OCI-LY7 (cell line): ENCODE measurements around the gene RSU1. TPM values are rescaled to one million over a fixed set of nuclear protein-coding genes. Genes with fewer than 3 reads are reported as not detected.

Experiments used
- BruUV-seq: library from RNA; stranded (reverse); fragments of 400-500 nt; replicated peaks from 2 replicates; lab custom pipeline; 2021; lab: Mats Ljungman, UMichigan
- CTCF ChIA-PET: fragments of 300-600 bp; sonication (Branson Sonifier 250); formaldehyde crosslinking; loops from one replicate; lab custom pipeline; 2022; ENCODE audit warnings: antibody characterized with exemption; ENCODE audit not compliant: unreplicated experiment; lab: Charles Lee
- POLR2A ChIA-PET: fragments of 300-600 bp; sonication (Branson Sonifier 250); formaldehyde crosslinking; loops from one replicate; lab custom pipeline; 2022; ENCODE audit warnings: antibody characterized with exemption; lab: Charles Lee
- DNase-seq: peaks from one replicate; pipeline ENCODE4 v3.0.0-alpha.2; 2015; ENCODE audit warnings: low spot score
- H2AFZ ChIP-seq: fragments of 200-600 bp; sonication (generic), shearing (Covaris generic); 2 replicates; pipeline ENCODE4 v1.6.1; 2014; ENCODE audit warnings: mild to moderate bottlenecking, antibody characterized with exemption, low read length, moderate library complexity
- H3K27ac ChIP-seq: fragments of 200-600 bp; sonication (generic); 2 replicates; pipeline ENCODE4 v1.5.1; 2014; ENCODE audit warnings: mixed run types, low read depth, mild to moderate bottlenecking, moderate library complexity, low read length, inconsistent platforms; ENCODE audit not compliant: poor library complexity, severe bottlenecking
- H3K36me3 ChIP-seq: fragments of 200-600 bp; sonication (generic); 2 replicates; pipeline ENCODE4 v1.6.1; 2014; ENCODE audit warnings: mild to moderate bottlenecking, antibody characterized with exemption, low read length, moderate library complexity, mixed read lengths; ENCODE audit not compliant: insufficient read depth
- H3K4me1 ChIP-seq: fragments of 200-600 bp; sonication (generic); 2 replicates; pipeline ENCODE4 v1.5.1; 2014; ENCODE audit warnings: mild to moderate bottlenecking, low read length; ENCODE audit not compliant: insufficient read depth, poor library complexity, severe bottlenecking
- H3K4me2 ChIP-seq: fragments of 200-600 bp; sonication (generic); 2 replicates; pipeline ENCODE4 v1.6.1; 2014; ENCODE audit warnings: mild to moderate bottlenecking, low read length
- H3K4me3 ChIP-seq: fragments of 200-600 bp; sonication (generic); 2 replicates; pipeline ENCODE4 v1.5.1; 2014; ENCODE audit warnings: mild to moderate bottlenecking, low read depth, low read length; ENCODE audit not compliant: poor library complexity, severe bottlenecking
- H3K79me2 ChIP-seq: fragments of 200-600 bp; sonication (generic); 2 replicates; pipeline ENCODE4 v1.6.1; 2016; ENCODE audit warnings: low read depth, mild to moderate bottlenecking, low read length, moderate library complexity, mixed read lengths; ENCODE audit not compliant: insufficient read depth
- H3K9me2 ChIP-seq: fragments of 200-600 bp; sonication (generic); 2 replicates; pipeline ENCODE4 v1.6.1; 2016; ENCODE audit warnings: mild to moderate bottlenecking, low read length, mixed read lengths; ENCODE audit not compliant: insufficient read depth
- H3K9me3 ChIP-seq: fragments of 200-600 bp; sonication (generic); 2 replicates; pipeline ENCODE4 v1.6.1; 2014; ENCODE audit warnings: mild to moderate bottlenecking, mixed run types, low read length, mixed read lengths
- H4K20me1 ChIP-seq: fragments of 200-600 bp; sonication (generic); 2 replicates; pipeline ENCODE4 v1.6.1; 2014; ENCODE audit warnings: mild to moderate bottlenecking, antibody characterized with exemption, low read length, moderate library complexity, mixed read lengths; ENCODE audit not compliant: insufficient read depth
- CTCF ChIP-seq: fragments of 200-600 bp; sonication (generic); conservative IDR thresholded peaks from 2 replicates; pipeline ENCODE4 v1.5.1; 2014; ENCODE audit warnings: mild to moderate bottlenecking, antibody characterized with exemption, low read length, moderate library complexity, mixed read lengths
- EZH2phosphoT487 ChIP-seq: fragments of 200-600 bp; sonication (generic); IDR thresholded peaks from 2 replicates; pipeline ENCODE4 v1.6.1; 2018; ENCODE audit warnings: low read depth, borderline replicate concordance, mild to moderate bottlenecking, mixed run types, antibody characterized with exemption, low read length, moderate library complexity, mixed read lengths
- intact Hi-C: fragments of 100-400 bp; cut with micrococcal nuclease; formaldehyde crosslinking; loops from one replicate; pipeline ENCODE4 v1.10.0; 2022; ENCODE audit not compliant: unreplicated experiment
- total RNA-seq, 2 experiments: library from RNA; depleted of rRNA in 1 of 2; stranded (reverse); fragments of >200 nt in 1 of 2; shearing (Covaris generic) in 1 of 2; gene quantifications; 2 replicates each; pipeline ENCODE4 v1.2.3, GENCODE V29; 2014 to 2022

RSU1 gene
- total RNA-seq, 2 experiments from 2014 or later, result 25.3 to 31.1 TPM

GRCh38 chr10:16674147-16674703, 143.0 kb downstream of the RSU1 start:
- TF ChIP-seq EZH2phosphoT487, result no peak
- TF ChIP-seq CTCF, result no peak
- no peaks in the 10 kb centered on the region for H3K4me1 ChIP-seq
- H2AFZ ChIP-seq, result no peak overlapping the region
- ChIA-PET CTCF (no interaction called here), POLR2A (interaction anchor here (1.1 kb wide), 1 partner anchor 32 kb away, joined by 3 read pairs; no protein-coding TSS in a partner anchor)
- no peak overlapping the region for H3K27ac ChIP-seq
- no peaks in the 10 kb centered on the region for H3K9me3 ChIP-seq
- intact Hi-C loops, result no loop called here
- H3K79me2 ChIP-seq, result no peaks in the 10 kb centered on the region
- H3K36me3 ChIP-seq, result no peaks in the 10 kb centered on the region
- no peaks in the 10 kb centered on the region for H3K9me2 ChIP-seq
- no peaks in the 10 kb centered on the region for H4K20me1 ChIP-seq
- no peak for DNase-seq
- H3K4me2 ChIP-seq, result no peak overlapping the region
- no peak overlapping the region for H3K4me3 ChIP-seq
- no TSS peak for BruUV-seq

- BruUV-seq, result no TSS peak
- H3K4me3 ChIP-seq, result no peak overlapping the region
- ChIA-PET CTCF (no interaction called here), POLR2A (interaction anchor here (1.1 kb wide), 1 partner anchor 31 kb away, joined by 3 read pairs; no protein-coding TSS in a partner anchor)
- H3K27ac ChIP-seq, result no peak overlapping the region
- no peaks in the 10 kb centered on the region for H3K4me1 ChIP-seq
- no peak for DNase-seq
- H3K9me3 ChIP-seq, result no peaks in the 10 kb centered on the region
- H3K79me2 ChIP-seq, result no peaks in the 10 kb centered on the region
- intact Hi-C loops, result no loop called here
- H3K4me2 ChIP-seq, result no peak overlapping the region
- H2AFZ ChIP-seq, result no peak overlapping the region
- TF ChIP-seq CTCF (no peak), EZH2phosphoT487 (no peak)
- no peaks in the 10 kb centered on the region for H3K36me3 ChIP-seq
- no peaks in the 10 kb centered on the region for H3K9me2 ChIP-seq
- no peaks in the 10 kb centered on the region for H4K20me1 ChIP-seq
These were observed 143.8 kb downstream of the RSU1 start for GRCh38 chr10:16673443-16673842.

- POLR2A ChIA-PET, result interaction anchor here (0.6 kb wide), 1 partner anchor 855 kb away, joined by 3 read pairs; no protein-coding TSS in a partner anchor
- no peak overlapping the region for H3K4me2 ChIP-seq
- intact Hi-C loops, result no loop called here
These were observed 153.8 kb downstream of the RSU1 start for GRCh38 chr10:16663444-16663843.

More at GRCh38 chr10:16663444-16663843, 153.8 kb downstream of the RSU1 start:
- H4K20me1 ChIP-seq, result no peaks in the 10 kb centered on the region
- no peak overlapping the region for H2AFZ ChIP-seq
- no peaks in the 10 kb centered on the region for H3K36me3 ChIP-seq
- H3K9me2 ChIP-seq, result no peaks in the 10 kb centered on the region
- H3K9me3 ChIP-seq, result no peaks in the 10 kb centered on the region
- H3K4me1 ChIP-seq, result no peaks in the 10 kb centered on the region
- H3K79me2 ChIP-seq, result no peaks in the 10 kb centered on the region
- H3K27ac ChIP-seq, result no peak overlapping the region
- no peak for DNase-seq
- no TSS peak for BruUV-seq
- no peak for TF ChIP-seq EZH2phosphoT487
- TF ChIP-seq CTCF, result no peak
- CTCF ChIA-PET, result no interaction called here
- no peak overlapping the region for H3K4me3 ChIP-seq
